MCF 10A (cell line): ENCODE data around the gene MREG. TPM values are rescaled to one million over a fixed set of nuclear protein-coding genes. Genes with fewer than 3 reads are reported as not detected.
"Not testable (repeated sequence)": the region's sequence is repeated elsewhere in the genome, so short reads cannot be mapped to it uniquely, and the experiment has no call there.

ENCODE experiments used
- BruUV-seq: library from RNA; stranded (reverse); fragments of 400-500 nt; replicated peaks from 2 replicates; lab custom pipeline; 2021; lab: Mats Ljungman, UMichigan
- CTCF ChIA-PET: fragments of 300-600 bp; sonication (Branson Sonifier 250); formaldehyde crosslinking; extraction: SDS; loops from one replicate; lab custom pipeline; 2021; ENCODE audit warnings: antibody characterized with exemption, inconsistent platforms; lab: Yijun Ruan, JAX
- POLR2A ChIA-PET: fragments of 300-600, 350-650 bp; sonication (Branson Sonifier 250); formaldehyde crosslinking; extraction: SDS; loops from one replicate; lab custom pipeline; 2020; ENCODE audit warnings: antibody characterized with exemption, inconsistent platforms; lab: Yijun Ruan, JAX
- DNase-seq: peaks from one replicate; pipeline ENCODE4 v3.0.0-alpha.2; 2018; ENCODE audit not compliant: unreplicated experiment
- H3K27ac Mint-ChIP-seq: one replicate; pipeline ENCODE4 v1.8.0; 2022; ENCODE audit warnings: mild to moderate bottlenecking, low read depth, mixed read lengths; ENCODE audit not compliant: unreplicated experiment
- H3K27me3 Mint-ChIP-seq: one replicate; pipeline ENCODE4 v1.8.0; 2022; ENCODE audit warnings: mixed read lengths; ENCODE audit not compliant: insufficient read depth, unreplicated experiment
- H3K36me3 Mint-ChIP-seq: one replicate; pipeline ENCODE4 v1.8.0; 2022; ENCODE audit warnings: mild to moderate bottlenecking, moderate library complexity, mixed read lengths; ENCODE audit not compliant: insufficient read depth, unreplicated experiment
- H3K4me1 Mint-ChIP-seq: one replicate; pipeline ENCODE4 v1.8.0; 2022; ENCODE audit warnings: mixed read lengths; ENCODE audit not compliant: insufficient read depth, unreplicated experiment
- H3K4me3 Mint-ChIP-seq: one replicate; pipeline ENCODE4 v1.8.0; 2022; ENCODE audit warnings: mild to moderate bottlenecking, moderate library complexity, mixed read lengths; ENCODE audit not compliant: unreplicated experiment
- H3K9me3 Mint-ChIP-seq: one replicate; pipeline ENCODE4 v1.8.0; 2022; ENCODE audit warnings: mixed read lengths; ENCODE audit not compliant: unreplicated experiment
- CTCF ChIP-seq: fragments of 200-600 bp; IDR thresholded peaks from one replicate; pipeline ENCODE4 v1.8.0; 2022; ENCODE audit warnings: antibody characterized with exemption, mild to moderate bottlenecking; ENCODE audit not compliant: unreplicated experiment
- intact Hi-C: fragments of 100-400 bp; cut with micrococcal nuclease; formaldehyde crosslinking; loops from 2 replicates; pipeline ENCODE4 v1.14.1; 2022
- total RNA-seq: library from RNA; stranded (reverse); gene quantifications from 2 replicates; pipeline ENCODE4 v1.2.3, GENCODE V29; 2022

MREG gene
- total RNA-seq, 1 experiment from 2014 or later, result 10.4 TPM

- no peak overlapping the region for H3K27ac Mint-ChIP-seq
- H3K9me3 Mint-ChIP-seq, result no peaks in the 10 kb centered on the region
- TF ChIP-seq CTCF, result no peak
- no peak overlapping the region for H3K4me3 Mint-ChIP-seq
- no TSS peak for BruUV-seq
- H3K27me3 Mint-ChIP-seq, result no peaks in the 10 kb centered on the region
- peaks cover 20% of the 10 kb centered on the region for H3K4me1 Mint-ChIP-seq
- CTCF ChIA-PET, result interaction anchor here (0.6 to 2.4 kb wide), 6 partner anchors 11 to 49 kb away, joined by 3 to 8 read pairs (median 3); no protein-coding TSS in a partner anchor
- H3K36me3 Mint-ChIP-seq, result no peaks in the 10 kb centered on the region
- intact Hi-C loops, result loop anchor here (5.0 kb wide), 1 partner anchor 39 kb away; the partner anchor contains the start of gene MREG
- POLR2A ChIA-PET, result interaction anchor here (0.7 to 2.3 kb wide), 5 partner anchors 25 to 52 kb away, joined by 3 to 8 read pairs (median 4); no protein-coding TSS in a partner anchor
- DNase-seq, result no peak
Measured at GRCh38 chr2:215973145-215973792, 40.1 kb downstream of the MREG start.

- Mint-ChIP-seq H3K36me3 (no peaks in the 10 kb centered on the region), H3K9me3 (no peaks in the 10 kb centered on the region), H3K4me1 (peaks cover 20% of the 10 kb centered on the region), H3K27me3 (no peaks in the 10 kb centered on the region), H3K27ac (no peak overlapping the region), H3K4me3 (no peak overlapping the region)
- CTCF ChIA-PET, result interaction anchor here (0.6 to 2.4 kb wide), 4 partner anchors 21 to 52 kb away, joined by 3 to 9 read pairs (median 6); no protein-coding TSS in a partner anchor
- POLR2A ChIA-PET, result interaction anchor here (1.3 to 2.3 kb wide), 2 partner anchors 21 to 40 kb away, joined by 3 to 8 read pairs; no protein-coding TSS in a partner anchor
- intact Hi-C loops, result loop anchor here (1.0 to 5.0 kb wide), 2 partner anchors 8 to 41 kb away; partner anchors contain the start of gene MREG
- TF ChIP-seq CTCF, result no peak
- no TSS peak for BruUV-seq
- DNase-seq, result no peak
Measured at GRCh38 chr2:215971671-215972070, 41.7 kb downstream of the MREG start.

- H3K27ac Mint-ChIP-seq, POLR2A ChIA-PET, BruUV-seq, H3K9me3 Mint-ChIP-seq, DNase-seq, H3K27me3 Mint-ChIP-seq, H3K36me3 Mint-ChIP-seq, H3K4me3 Mint-ChIP-seq: not testable (repeated sequence)
- intact Hi-C loops, result loop anchor here (1.0 to 5.0 kb wide), 2 partner anchors 8 to 41 kb away; partner anchors contain the start of gene MREG
- H3K4me1 Mint-ChIP-seq, result peaks cover 20% of the 10 kb centered on the region
- CTCF ChIA-PET, result interaction anchor here (0.9 to 2.4 kb wide), 3 partner anchors 20 to 53 kb away, joined by 3 to 9 read pairs (median 8); no protein-coding TSS in a partner anchor
Measured at GRCh38 chr2:215970894-215971293, 42.5 kb downstream of the MREG start.

GRCh38 chr2:215970425-215970824 lies 42.9 kb downstream of the MREG start:
- Mint-ChIP-seq H3K4me1 (peaks cover 20% of the 10 kb centered on the region), H3K27me3 (no peaks in the 10 kb centered on the region), H3K9me3 (no peaks in the 10 kb centered on the region), H3K4me3 (no peak overlapping the region), H3K36me3 (no peaks in the 10 kb centered on the region), H3K27ac (no peak overlapping the region)
- intact Hi-C loops, result loop anchor here (5.0 kb wide), 1 partner anchor 42 kb away; the partner anchor contains the start of gene MREG
- no peak for TF ChIP-seq CTCF
- no TSS peak for BruUV-seq
- ChIA-PET CTCF (interaction anchor here (0.5 to 3.4 kb wide), 3 partner anchors 13 to 52 kb away, joined by 5 to 30 read pairs (median 9); no protein-coding TSS in a partner anchor), POLR2A (no interaction called here)
- DNase-seq, result no peak
